Stimulated activated naive CD8-positive, alpha-beta T cell treated with anti-CD3 and anti-CD28 coated beads, Interleukin-15, Interleukin-2, amounts not matched to agents 100 ng/mL and 50 ng/mL, for 24 hours (primary cell): ENCODE measurements around the gene BRCA2.
A peak's percentile ranks its signal among the peaks of the same experiment; 100 is the strongest.

Experiments
- H3K27ac Mint-ChIP-seq: one replicate; pipeline ENCODE4 v1.8.0; 2021; ENCODE audit warnings: mild to moderate bottlenecking, mixed read lengths
- H3K27me3 Mint-ChIP-seq: one replicate; pipeline ENCODE4 v1.8.0; 2021; ENCODE audit warnings: mixed read lengths
- H3K36me3 Mint-ChIP-seq: one replicate; pipeline ENCODE4 v1.8.0; 2021; ENCODE audit warnings: low read depth, mixed read lengths
- H3K4me1 Mint-ChIP-seq: one replicate; pipeline ENCODE4 v1.8.0; 2021; ENCODE audit warnings: low read depth, mixed read lengths
- H3K4me3 Mint-ChIP-seq: one replicate; pipeline ENCODE4 v1.8.0; 2021; ENCODE audit warnings: mild to moderate bottlenecking, mixed read lengths
- H3K9me3 Mint-ChIP-seq: one replicate; pipeline ENCODE4 v1.8.0; 2021; ENCODE audit warnings: mixed read lengths

Gene BRCA2

DNA sequence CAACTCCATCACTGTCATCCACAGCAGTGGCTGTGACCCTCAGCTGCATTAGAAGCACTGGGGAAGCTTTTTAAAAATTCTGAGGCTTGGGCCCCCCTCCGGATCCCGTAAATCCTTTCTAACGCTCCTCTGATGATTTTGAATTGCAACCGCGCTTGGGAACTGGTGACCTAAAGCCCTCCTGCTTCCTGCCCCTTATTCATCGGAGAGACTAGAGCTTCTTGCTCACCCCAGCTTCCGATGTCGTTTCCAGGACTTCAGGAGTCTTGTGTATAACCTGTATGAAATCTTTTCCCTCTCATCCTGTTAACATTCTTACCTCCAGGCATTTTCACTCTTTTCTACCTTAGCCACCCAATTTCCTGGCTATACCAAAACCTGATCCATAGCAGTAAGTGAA is 14.9 kb upstream of the BRCA2 start:
- no peak overlapping the region for H3K27ac Mint-ChIP-seq
- H3K36me3 Mint-ChIP-seq: no peaks in the 10 kb centered on the region
- no peak overlapping the region for H3K4me3 Mint-ChIP-seq
- H3K9me3 Mint-ChIP-seq: no peaks in the 10 kb centered on the region
- H3K4me1 Mint-ChIP-seq: peaks cover 8% of the 10 kb centered on the region
- H3K27me3 Mint-ChIP-seq: peaks cover 25% of the 10 kb centered on the region

DNA sequence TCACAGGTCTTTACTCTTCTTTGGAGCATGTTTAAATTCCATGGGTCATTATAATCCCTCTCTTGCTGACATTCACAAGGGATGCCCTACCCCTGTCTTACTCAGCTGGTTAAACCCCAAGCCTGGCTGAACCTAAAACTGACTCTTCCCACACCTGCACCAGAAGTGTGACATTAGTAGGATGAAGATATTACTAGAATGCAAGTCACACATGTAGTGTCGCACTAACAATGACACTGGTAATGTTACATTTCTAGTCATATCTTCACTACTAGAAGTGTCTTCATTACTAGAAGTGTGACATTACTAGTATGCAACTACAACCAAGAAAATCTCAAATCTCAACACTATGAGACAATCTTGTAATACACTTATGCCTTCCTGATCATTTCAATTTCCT is 14.4 kb upstream of the BRCA2 start:
- H3K4me1 Mint-ChIP-seq: peaks cover 8% of the 10 kb centered on the region
- H3K36me3 Mint-ChIP-seq: no peaks in the 10 kb centered on the region
- H3K4me3 Mint-ChIP-seq: no peak overlapping the region
- no peak overlapping the region for H3K27ac Mint-ChIP-seq
- H3K9me3 Mint-ChIP-seq: no peaks in the 10 kb centered on the region
- peaks cover 24% of the 10 kb centered on the region for H3K27me3 Mint-ChIP-seq

DNA sequence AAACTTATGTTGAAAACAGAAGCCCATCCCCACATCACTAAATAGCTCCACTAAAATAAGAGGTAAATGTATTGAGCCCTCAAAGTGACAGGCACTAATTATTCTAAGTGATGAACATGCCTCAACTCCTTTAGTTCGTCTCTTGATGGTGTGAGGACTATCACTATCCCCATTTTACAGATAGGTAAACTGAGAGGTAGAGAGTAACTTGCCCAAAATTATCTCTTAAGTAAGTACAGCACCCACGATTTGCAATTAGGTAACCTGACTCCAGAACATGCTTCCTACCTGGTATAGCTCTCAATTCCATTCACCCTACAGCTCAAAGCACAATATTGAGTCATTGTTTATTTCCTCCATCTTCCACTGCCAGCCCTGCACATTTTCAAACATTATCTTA is 12.8 kb upstream of the BRCA2 start:
- Mint-ChIP-seq H3K27me3 (peaks cover 21% of the 10 kb centered on the region), H3K4me1 (peaks cover 2% of the 10 kb centered on the region), H3K27ac (no peak overlapping the region), H3K4me3 (no peak overlapping the region), H3K9me3 (no peaks in the 10 kb centered on the region), H3K36me3 (no peaks in the 10 kb centered on the region)

DNA sequence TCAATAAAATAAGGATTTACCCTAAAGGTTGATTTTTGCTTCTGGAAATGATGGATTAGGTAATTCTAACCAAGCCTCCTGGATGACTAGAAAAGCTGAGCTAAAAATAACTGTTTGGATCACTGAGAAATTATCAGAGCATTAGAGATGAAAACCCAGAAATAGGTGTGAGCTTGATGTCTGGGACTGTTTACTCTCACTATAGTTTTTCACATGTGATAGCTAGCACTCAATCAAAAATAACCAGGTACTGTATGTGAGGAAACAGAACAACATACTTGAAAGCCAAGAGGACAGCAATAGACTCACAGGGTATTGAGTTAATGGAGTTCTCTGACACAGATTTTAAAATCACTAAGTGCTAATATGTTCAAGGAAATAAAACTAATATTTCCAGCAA is 9.7 kb upstream of the BRCA2 start:
- Mint-ChIP-seq H3K4me3 (no peak overlapping the region), H3K4me1 (peaks cover 8% of the 10 kb centered on the region), H3K27ac (no peak overlapping the region), H3K36me3 (no peaks in the 10 kb centered on the region), H3K9me3 (no peaks in the 10 kb centered on the region), H3K27me3 (no peaks in the 10 kb centered on the region)

DNA sequence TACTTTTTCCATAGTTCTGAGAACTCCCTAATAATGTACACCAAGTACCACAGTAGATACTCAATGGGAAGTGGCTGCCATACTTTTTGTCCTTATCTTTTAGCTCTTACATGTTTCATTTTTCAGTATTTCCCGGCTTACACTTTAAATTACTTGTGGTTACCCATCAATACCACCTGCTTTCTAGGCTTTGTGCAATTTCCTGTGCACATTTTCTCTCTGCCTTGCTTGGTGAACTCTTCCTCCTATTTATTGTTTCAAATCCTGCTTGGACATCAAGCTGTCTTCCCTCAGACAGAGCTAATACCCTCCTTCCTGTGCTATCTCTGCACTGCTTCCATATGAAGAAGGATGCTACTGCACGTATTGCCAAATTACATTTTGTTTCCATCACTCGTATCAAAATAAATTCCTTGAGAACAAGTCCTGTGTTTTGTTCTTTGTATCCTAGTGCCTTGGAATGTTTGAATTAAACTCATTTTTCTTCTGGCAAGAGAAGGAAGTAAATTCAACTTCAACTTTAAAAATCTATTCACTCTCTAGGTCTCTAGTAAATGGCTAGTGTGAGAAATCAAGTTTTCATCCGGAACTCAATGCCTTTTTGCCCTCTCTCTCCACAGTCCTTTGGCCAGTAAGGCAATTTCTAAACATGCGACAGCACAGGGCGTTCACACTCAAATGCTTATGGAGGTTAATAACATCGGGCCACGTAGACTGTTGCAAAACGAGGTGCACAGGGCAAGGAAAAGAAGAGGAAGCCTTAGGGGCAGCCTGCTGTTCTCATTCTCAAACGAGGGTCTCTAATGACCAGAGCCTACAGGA is 5.8 kb upstream of the BRCA2 start:
- Mint-ChIP-seq H3K27me3 (no peaks in the 10 kb centered on the region), H3K4me3 (no peak overlapping the region), H3K4me1 (peaks cover 13% of the 10 kb centered on the region), H3K9me3 (no peaks in the 10 kb centered on the region), H3K27ac (no peak overlapping the region), H3K36me3 (no peaks in the 10 kb centered on the region)

DNA sequence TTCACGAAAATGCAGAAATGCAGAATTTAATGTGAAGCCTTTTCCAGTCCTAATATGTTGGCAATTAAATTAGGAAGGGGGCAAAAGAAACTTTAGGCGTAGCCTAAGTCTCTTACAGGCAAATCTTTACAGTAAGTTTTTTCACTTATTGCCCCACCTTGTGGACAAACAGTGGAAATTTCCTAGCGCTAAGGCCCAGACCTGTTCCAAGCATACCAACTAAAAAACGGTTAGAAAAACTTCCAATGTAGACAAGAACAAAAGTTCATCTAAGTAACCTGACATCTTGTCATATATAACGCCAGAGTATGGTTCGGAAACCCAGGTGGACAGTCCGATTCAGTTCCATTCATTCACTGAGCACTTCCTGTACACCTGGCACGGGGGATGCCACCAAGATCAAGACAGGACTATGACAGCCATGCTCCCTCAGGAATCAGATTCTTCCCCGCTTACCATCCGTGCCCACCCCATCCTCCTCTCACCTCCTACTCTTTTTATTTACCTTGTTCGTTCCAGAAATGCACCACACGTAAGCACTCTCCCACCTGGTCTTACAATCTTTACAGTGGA is 5.1 kb upstream of the BRCA2 start:
- peaks cover 20% of the 10 kb centered on the region for H3K4me1 Mint-ChIP-seq
- no peaks in the 10 kb centered on the region for H3K27me3 Mint-ChIP-seq
- no peak overlapping the region for H3K4me3 Mint-ChIP-seq
- H3K36me3 Mint-ChIP-seq: no peaks in the 10 kb centered on the region
- no peak overlapping the region for H3K27ac Mint-ChIP-seq
- H3K9me3 Mint-ChIP-seq: no peaks in the 10 kb centered on the region

DNA sequence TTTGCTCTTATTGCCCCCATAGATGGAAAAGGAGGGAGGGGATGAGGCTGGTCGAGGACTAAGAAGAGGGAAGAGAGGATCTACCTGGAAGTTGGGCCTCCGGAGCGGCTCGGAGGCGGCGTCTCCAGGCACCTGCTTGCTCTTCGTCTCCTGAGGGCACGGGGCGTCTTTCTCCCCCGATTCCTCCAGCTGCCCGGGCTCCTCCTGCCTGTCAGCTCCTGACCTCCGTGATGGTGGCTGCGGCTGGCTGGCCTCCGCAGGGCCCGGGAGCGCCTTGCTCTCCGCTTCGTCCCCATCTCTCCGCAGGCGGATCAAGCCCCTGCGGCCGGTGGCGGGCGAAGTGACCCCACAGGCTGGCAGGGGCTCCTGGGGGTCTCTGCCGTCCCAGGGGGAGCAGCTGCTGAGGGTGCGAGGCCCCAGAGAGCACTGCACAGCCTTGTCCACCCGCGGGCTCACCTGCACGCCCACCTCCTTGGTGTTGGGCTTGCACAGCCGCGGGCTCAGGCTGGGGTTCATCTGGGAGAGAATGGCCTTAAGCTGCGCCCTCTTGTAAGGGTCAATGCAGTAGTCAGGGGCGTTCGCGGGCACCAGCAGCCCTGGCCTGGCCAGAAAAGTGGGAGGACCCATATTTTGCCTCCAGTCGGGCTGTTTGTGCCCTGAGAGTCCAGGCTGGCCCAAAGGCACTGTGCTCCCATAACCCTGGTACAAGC is 4.0 kb upstream of the BRCA2 start:
- H3K27me3 Mint-ChIP-seq: no peaks in the 10 kb centered on the region
- peaks cover 3% of the 10 kb centered on the region for H3K36me3 Mint-ChIP-seq
- H3K9me3 Mint-ChIP-seq: no peaks in the 10 kb centered on the region
- no peak overlapping the region for H3K4me3 Mint-ChIP-seq
- H3K4me1 Mint-ChIP-seq: peaks cover 21% of the 10 kb centered on the region
- no peak overlapping the region for H3K27ac Mint-ChIP-seq

DNA sequence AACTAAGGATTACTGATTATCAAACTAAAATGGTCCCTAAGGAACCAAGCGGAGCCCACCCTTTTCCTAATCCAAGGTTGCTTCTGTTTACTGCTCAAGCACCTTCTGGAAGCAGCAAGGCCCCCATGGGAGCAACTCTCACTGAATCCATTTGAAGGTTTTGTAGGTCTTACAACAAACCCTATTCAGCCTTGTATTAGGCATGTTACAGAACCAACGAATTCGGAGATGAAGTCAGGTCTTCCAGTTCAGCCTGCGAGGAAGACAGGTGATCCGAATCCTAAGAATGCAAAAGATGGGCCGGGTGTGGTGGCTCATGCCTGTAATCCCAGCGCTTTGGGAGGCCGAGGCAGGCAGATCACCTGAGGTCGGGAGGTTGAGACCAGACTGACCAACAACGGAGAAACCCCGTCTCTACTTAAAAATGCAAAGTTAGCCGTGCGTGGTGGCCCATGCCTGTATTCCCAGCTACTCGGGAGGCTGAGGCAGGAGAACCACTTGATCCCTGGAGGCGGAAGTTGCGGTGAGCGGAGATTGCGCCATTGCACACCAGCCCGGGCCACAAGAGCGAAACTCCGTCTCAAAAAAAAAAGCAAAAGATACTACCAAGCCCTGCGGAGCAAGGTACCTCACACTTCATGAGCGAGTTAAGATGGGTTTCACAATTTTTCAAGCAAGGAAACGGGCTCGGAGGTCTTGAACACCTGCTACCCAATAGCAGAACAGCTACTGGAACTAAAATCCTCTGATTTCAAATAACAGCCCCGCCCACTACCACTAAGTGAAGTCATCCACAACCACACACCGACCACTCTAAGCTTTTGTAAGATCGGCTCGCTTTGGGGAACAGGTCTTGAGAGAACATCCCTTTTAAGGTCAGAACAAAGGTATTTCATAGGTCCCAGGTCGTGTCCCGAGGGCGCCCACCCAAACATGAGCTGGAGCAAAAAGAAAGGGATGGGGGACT is 754 bp upstream of the BRCA2 start:
- H3K4me1 Mint-ChIP-seq: peaks cover 21% of the 10 kb centered on the region
- H3K4me3 Mint-ChIP-seq: peak overlapping the region; percentile 92

DNA sequence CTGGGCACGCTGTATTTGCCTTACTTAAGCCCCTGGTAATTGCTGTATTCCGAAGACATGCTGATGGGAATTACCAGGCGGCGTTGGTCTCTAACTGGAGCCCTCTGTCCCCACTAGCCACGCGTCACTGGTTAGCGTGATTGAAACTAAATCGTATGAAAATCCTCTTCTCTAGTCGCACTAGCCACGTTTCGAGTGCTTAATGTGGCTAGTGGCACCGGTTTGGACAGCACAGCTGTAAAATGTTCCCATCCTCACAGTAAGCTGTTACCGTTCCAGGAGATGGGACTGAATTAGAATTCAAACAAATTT is 676 bp downstream of the BRCA2 start:
- Mint-ChIP-seq H3K36me3 (peaks cover 34% of the 10 kb centered on the region), H3K9me3 (no peaks in the 10 kb centered on the region), H3K27ac (peak overlapping the region; percentile 99), H3K4me1 (peaks cover 18% of the 10 kb centered on the region), H3K4me3 (peak overlapping the region; percentile 92), H3K27me3 (no peaks in the 10 kb centered on the region)

More for the DNA sequence above, 754 bp upstream of the BRCA2 start:
- H3K27ac Mint-ChIP-seq: peak overlapping the region; percentile 99
- no peaks in the 10 kb centered on the region for H3K27me3 Mint-ChIP-seq
- H3K36me3 Mint-ChIP-seq: peaks cover 20% of the 10 kb centered on the region
- no peaks in the 10 kb centered on the region for H3K9me3 Mint-ChIP-seq

DNA sequence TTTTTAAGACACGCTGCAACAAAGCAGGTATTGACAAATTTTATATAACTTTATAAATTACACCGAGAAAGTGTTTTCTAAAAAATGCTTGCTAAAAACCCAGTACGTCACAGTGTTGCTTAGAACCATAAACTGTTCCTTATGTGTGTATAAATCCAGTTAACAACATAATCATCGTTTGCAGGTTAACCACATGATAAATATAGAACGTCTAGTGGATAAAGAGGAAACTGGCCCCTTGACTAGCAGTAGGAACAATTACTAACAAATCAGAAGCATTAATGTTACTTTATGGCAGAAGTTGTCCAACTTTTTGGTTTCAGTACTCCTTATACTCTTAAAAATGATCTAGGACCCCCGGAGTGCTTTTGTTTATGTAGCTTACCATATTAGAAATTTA is 1.2 kb downstream of the BRCA2 start:
- peaks cover 18% of the 10 kb centered on the region for H3K4me1 Mint-ChIP-seq
- no peaks in the 10 kb centered on the region for H3K9me3 Mint-ChIP-seq
- no peak overlapping the region for H3K27ac Mint-ChIP-seq
- H3K27me3 Mint-ChIP-seq: no peaks in the 10 kb centered on the region
- peaks cover 38% of the 10 kb centered on the region for H3K36me3 Mint-ChIP-seq
- H3K4me3 Mint-ChIP-seq: peak overlapping the region; percentile 92

DNA sequence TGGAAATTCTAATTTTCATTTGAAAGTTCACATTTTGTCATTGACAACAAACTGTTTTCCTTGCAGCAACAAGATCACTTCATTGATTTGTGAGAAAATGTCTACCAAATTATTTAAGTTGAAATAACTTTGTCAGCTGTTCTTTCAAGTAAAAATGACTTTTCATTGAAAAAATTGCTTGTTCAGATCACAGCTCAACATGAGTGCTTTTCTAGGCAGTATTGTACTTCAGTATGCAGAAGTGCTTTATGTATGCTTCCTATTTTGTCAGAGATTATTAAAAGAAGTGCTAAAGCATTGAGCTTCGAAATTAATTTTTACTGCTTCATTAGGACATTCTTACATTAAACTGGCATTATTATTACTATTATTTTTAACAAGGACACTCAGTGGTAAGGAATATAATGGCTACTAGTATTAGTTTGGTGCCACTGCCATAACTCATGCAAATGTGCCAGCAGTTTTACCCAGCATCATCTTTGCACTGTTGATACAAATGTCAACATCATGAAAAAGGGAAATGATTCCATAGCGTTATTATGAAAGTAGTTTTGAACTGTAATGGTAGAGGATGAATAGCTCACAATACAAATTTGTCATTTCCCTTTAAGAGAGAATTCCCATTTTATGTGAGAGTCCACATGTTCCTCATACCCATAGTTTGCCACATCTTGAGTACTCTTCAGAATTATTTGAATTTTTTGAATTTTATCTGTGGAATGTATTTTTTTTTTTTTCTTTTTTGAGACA is 2.6 kb downstream of the BRCA2 start:
- Mint-ChIP-seq H3K27me3 (no peaks in the 10 kb centered on the region), H3K27ac (no peak overlapping the region), H3K4me1 (peaks cover 18% of the 10 kb centered on the region), H3K4me3 (no peak overlapping the region), H3K9me3 (no peaks in the 10 kb centered on the region), H3K36me3 (peaks cover 47% of the 10 kb centered on the region)

DNA sequence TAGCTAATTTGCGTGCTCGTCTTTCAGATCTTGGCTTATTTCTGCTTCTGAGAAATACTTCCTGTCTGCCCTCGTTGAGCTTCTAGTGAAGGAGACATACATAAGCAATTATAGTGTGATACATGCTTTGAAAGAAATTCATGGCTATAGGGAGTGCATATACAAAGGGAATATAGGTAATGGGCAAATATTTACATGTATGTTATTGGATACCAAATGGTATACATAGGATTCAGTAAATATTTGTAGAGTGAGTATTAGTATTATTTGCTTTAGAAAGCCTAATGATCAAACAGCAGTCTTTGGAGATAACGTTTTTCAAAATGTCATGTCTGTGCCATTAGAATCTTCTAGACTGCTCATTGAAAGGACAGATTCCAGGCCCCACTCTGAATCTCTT is 5.2 kb downstream of the BRCA2 start:
- Mint-ChIP-seq H3K27me3 (no peaks in the 10 kb centered on the region), H3K4me3 (no peak overlapping the region), H3K27ac (no peak overlapping the region), H3K36me3 (peaks cover 66% of the 10 kb centered on the region), H3K4me1 (peaks cover 5% of the 10 kb centered on the region), H3K9me3 (no peaks in the 10 kb centered on the region)

DNA sequence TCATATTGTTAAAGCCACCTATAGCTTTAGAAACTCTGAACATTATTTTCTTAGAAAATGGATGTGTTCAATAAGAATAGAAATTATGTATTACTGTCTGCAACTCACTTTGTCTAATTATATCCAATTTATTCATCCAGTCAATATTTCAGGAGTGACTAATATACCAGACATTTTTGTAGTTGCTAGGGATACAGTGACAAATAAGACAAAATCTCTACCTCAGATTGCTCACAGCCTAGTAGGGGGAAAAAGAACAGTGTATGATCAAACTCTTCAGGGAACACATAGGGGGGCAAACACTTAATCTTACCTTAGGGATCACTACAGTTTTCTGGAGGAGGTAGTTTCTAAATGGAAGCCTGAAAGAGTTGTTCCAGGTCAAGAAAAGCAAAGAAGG is 8.6 kb downstream of the BRCA2 start:
- Mint-ChIP-seq H3K27me3 (no peaks in the 10 kb centered on the region), H3K4me3 (no peak overlapping the region), H3K4me1 (no peaks in the 10 kb centered on the region), H3K36me3 (peaks cover 72% of the 10 kb centered on the region), H3K9me3 (no peaks in the 10 kb centered on the region), H3K27ac (peak overlapping the region; percentile 38)

DNA sequence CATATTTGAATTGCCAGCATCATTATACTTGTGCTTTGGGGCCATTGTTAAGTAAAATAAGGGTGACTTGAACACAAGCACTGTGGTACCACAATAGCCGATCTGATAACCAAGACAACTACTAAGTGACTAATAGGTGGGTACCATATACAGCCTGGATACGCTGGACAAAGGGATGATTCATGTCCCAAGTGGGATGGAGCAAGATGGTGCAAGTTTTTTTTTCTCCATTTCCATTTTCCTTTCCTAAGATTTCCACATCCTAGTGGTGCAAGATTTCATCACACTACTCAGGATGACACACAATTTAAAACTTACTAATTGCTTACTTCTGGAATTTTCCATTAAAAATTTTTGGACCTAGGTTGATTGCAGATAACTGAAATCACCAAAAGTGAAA is 15.1 kb downstream of the BRCA2 start:
- H3K4me1 Mint-ChIP-seq: no peaks in the 10 kb centered on the region
- peaks cover 6% of the 10 kb centered on the region for H3K9me3 Mint-ChIP-seq
- H3K27me3 Mint-ChIP-seq: no peaks in the 10 kb centered on the region
- H3K27ac Mint-ChIP-seq: no peak overlapping the region
- peaks cover 71% of the 10 kb centered on the region for H3K36me3 Mint-ChIP-seq
- no peak overlapping the region for H3K4me3 Mint-ChIP-seq
